Measurements from ENCODE around the gene SNX12.

The SNX12 gene

DNA sequence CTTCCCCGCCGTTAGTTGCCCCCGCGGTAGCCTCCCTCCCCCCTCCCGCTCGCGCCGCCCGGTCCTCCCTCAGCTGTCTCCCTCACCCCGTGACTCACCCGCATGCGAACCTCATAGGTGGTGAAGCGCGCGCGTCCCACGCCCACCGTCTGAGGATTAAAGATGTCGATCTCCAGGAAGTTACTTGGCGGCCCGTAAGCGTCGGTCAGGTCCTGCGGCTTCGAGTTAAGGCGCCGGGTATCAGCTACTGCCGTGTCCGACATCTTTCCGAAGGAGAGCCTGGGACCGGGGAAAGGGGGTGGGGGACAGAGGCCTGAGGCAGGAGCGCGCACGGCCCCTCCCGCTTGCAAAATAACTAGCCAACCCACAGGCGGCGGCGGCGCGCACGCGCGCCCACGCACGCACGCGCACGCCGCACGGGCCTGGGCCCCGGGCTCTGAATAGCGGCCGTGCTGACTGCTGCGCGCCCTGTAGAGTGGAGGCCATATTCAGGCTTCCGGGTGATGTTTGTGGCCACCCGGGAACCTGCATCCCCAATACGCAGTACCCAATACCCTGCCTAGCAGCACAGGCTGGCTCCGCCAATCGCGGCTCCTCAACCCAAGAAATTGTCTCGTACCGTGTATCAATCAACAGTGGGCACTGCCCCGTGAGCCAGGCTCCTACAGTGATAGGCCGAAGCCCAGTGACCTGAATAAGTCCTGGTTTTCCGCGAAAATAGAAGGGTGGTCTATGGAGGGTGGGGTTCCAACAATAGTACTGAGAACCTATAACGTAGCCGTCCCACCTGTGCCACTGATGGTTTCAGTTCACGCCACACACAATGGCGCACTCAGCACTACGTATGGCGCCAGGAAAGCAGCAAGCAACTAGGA is at the start of gene SNX12:
Gene SNX12 (minus strand): TSS at position 291 of the 875 bp plus-strand sequence. CDS start 28 bp downstream, at position 263.
- H3K4me3 ChIP-seq (ENCODE audit: low read depth, low read length) = peak within 1 kb of the TSS; percentile 69

DNA sequence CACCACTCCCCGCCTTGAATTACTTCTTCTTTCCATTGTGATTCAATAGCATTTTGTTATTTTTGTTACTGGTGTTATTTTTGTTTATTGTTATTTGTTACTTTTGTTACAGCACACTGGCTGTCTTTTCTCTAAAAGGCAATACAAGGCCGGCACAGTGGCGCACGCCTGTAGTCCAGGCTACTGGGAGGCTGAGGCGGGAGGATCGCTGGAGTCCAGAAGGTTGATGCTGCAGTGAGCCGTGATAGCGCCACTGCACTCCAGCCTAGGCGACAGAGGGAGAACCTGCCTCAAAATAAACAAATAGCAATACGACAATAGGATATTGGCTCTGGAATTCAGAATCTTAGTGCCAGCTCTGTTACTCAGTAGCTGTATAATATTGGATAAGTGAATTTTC is 49.2 kb upstream of the SNX12 start:
- no peak overlapping the region for H3K4me3 ChIP-seq (ENCODE audit: low read depth, low read length)

DNA sequence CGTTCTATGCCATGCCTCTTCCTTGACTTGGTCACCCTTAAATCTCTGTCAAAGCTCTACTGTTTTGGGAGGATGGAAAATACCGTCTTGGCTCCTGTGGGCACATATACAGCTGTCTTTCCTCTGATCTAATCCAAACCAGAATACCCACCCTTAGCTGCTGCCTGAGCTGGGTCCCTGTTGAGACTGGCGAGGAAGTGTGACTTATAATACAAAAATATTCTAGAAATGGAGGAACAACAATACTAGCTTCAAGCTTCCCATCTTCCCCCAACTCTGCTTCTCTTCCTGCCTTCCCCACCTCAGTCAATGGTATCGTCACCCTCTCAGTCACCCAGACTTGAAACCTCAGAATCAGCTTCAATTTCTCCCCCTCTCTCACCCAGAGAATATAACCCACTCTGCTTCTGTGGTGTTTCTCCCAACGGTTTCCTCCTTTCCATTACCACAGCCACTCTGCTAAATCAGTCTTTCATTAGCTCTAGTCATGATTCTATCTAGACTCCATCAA is 43.8 kb upstream of the SNX12 start:
- no peak overlapping the region for H3K4me3 ChIP-seq (ENCODE audit: low read depth, low read length)

DNA sequence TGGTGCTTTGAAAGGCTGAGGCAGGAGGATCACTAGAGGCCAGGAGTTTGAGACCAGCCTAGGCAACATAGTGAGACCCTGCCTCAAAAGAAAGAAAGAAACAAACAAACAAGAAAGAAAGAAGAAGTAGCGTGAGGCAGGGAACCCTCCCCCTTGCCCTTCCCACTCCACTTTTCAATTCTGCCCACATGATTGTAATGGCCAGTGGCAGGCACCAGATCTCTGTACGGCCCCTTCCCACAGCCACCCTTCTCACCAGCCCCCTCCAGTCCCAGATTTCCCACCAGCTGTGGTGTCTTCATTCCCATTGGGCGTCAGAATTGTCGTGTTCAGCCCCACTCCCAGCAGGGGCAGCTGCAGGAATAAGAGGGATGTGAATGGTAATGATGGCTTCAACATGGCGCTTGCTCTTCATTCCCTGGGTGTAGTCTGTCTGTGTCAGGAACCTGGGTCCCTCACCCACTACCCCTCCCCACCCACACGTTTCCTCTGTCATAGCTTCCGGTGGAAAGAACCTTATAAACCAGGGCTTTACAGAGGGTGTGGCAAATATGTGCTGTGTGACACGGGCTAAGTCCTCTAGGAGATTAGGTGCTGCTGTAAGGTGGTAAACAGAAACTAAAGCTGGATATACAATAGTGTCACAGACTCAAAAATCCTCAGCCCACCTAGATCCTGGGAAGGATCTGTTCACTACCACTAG is 43.2 kb upstream of the SNX12 start, which contains the start of gene IL2RG:
Gene IL2RG (minus strand): TSS at position 437 of the 703 bp plus-strand sequence. CDS start 38 bp downstream, at position 399.
- H3K4me3 ChIP-seq (ENCODE audit: low read depth, low read length) = no peak within 1 kb of the TSS

DNA sequence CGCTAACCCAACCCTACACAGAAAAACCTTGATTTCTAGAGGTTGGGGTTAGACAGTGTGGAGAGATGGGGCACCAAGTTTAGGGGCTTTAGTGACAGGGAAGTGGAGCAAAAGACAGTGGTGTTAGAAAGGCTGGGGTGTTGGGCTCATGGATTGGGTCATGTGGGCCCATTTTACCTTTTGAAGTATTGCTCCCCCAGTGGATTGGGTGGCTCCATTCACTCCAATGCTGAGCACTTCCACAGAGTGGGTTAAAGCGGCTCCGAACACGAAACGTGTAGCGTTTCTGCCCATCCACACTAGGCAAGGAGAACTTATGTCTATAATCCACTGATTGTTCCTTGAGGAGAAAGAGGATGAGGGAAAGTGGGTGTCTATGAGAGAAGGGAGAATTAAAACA is 40.9 kb upstream of the SNX12 start:
- H3K4me3 ChIP-seq (ENCODE audit: low read depth, low read length) = no peak overlapping the region

DNA sequence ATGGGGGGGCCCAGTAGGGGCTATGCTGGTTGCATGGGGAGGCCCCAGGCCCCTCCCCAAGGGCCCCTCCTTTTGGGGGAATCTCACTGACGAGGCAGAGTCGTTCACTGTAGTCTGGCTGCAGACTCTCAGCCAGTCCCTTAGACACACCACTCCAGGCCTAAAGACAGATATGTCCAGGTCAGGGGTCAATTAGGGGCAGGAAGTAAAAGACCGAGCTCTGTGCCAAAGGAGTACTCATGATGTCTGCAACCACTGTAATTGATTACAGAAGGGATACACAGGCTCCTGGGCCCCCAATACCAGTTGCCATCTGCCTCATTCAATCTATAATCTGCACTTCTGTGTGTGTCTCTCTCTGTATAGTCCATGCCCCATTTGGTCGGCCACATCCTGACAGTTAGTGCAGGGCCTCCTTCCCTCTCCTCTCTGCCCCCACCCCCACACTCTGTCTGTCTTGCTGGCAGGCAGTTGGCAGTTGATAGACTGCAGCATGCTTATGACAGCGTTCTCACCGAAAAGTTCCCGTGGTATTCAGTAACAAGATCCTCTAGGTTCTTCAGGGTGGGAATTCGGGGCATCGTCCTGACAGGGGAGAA is 39.7 kb upstream of the SNX12 start:
- no peak overlapping the region for H3K4me3 ChIP-seq (ENCODE audit: low read depth, low read length)

DNA sequence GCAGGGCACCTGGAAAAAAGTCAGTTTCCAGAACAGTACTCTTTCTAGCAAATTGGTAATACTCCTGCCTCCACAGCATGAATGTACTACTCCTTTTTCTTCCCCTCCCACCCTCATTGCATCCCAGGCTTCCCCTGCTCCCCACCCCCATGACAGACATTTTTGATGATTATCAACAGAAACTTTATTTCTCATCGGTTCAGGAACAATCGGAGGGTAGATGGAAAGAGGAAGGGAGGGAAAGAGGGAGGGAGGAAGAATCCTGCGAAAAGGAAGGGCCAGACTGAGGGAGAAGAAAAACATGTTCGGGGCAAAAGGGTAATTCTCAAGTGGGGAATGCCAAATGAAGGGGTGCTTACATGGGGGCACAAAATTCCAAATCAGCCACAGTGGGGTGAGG is 39.1 kb upstream of the SNX12 start:
- no peak overlapping the region for H3K4me3 ChIP-seq (ENCODE audit: low read depth, low read length)

DNA sequence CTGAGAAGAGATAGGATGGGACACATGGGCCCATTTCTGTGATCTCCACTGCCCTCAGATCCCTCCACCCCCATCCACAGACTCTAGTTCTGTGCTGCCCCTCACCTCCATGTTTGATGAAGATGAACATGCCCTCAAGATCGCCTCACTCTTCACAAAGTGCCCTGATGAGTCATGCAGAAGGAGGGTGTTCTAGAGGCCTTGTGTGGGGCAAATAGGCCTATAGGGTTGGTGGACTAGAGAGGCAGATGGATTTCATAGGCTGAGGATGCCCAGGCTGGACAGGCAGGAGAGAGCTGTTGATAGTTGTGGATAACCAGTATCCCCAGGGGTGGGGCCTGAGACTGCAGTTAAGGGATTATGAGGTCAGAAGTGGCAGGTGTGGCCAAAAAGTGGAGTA is 38.3 kb upstream of the SNX12 start, which contains the start of gene CXorf65:
Gene CXorf65 (minus strand): TSS at position 314 of the 400 bp plus-strand sequence. CDS start 184 bp downstream, at position 130.
- H3K4me3 ChIP-seq (ENCODE audit: low read depth, low read length) = no peak within 1 kb of the TSS

DNA sequence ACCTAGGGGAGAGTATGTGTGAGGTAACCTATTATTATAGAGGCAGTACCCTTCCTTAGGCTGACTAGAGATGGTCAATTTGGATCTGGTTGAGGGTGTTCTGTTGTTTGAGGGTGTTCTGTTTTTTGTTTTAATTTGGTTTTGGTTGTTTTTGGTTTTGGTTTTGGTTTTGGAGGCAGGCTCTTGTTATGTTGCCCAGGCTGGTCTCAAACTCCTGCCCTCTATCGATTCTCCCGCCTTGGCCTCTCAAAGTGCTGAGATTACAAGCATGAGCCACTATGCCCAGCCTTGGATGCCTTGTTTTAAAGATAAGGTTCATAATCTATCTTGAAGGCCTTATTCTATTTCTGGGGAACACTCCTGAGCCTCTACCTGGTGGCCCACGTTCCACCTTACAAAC is 37.5 kb upstream of the SNX12 start:
- no peak overlapping the region for H3K4me3 ChIP-seq (ENCODE audit: low read depth, low read length)

DNA sequence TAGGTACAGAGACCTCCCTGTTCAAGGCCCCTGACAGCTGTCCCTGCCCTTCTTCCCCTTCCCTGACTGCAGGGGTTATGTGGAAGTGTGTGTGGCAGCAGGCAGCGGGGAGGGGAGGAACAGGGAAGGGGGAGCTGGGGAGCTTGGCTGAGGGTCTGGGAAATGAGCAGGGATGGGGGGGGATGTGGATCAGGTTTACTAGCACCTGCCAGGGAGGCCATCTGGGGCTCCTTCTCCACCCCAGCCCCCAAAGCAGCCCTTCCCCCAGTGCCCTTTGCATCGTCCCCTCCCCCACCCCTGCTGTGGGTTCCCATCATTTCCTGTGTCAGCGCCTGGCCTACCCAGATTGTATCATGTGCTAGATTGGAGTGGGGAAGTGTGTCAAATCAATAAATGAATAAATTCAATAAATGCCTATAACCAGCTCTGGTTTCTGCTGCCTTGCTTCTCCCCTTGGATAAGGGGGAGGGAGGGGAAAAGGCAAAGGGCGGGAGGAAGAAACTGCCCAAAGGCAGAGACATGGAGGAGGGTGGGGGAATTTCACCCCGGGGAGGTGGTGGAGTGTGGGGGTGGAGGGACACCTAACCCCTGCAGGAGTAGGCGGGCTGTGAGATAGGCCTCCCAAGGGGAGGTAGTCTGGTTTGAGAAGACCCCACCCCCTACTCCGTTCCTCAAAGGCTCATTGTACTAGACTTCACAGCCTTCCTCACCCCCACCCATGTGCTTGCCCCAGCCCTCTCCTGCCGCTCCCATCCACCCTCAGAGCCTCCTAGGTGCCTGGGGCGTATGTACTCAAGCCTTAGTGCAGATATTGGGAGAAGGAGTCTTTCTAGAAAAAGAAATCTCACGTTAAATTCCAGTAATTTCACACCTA is 35.2 kb upstream of the SNX12 start:
- no peak overlapping the region for H3K4me3 ChIP-seq (ENCODE audit: low read depth, low read length)

DNA sequence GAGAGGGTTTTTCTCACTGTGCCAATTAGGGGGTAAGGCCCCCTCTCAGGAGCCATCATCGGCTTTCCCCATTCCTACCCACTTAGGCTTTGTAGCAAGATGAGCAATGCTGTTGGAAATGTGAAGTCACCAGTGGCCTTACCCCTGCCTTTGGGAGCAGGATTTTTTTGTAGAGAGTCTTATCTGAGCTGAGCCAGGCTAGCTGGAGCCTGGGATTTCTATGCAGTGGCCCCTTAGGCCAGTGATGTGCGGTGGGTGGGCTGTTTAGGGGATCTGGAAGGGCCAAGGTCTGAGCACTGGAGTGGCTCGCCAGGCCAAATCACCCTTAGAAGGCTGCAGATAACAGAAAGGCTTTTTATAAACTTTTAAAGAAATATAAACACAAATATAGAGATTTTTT is 34.2 kb upstream of the SNX12 start:
- no peak overlapping the region for H3K4me3 ChIP-seq (ENCODE audit: low read depth, low read length)

DNA sequence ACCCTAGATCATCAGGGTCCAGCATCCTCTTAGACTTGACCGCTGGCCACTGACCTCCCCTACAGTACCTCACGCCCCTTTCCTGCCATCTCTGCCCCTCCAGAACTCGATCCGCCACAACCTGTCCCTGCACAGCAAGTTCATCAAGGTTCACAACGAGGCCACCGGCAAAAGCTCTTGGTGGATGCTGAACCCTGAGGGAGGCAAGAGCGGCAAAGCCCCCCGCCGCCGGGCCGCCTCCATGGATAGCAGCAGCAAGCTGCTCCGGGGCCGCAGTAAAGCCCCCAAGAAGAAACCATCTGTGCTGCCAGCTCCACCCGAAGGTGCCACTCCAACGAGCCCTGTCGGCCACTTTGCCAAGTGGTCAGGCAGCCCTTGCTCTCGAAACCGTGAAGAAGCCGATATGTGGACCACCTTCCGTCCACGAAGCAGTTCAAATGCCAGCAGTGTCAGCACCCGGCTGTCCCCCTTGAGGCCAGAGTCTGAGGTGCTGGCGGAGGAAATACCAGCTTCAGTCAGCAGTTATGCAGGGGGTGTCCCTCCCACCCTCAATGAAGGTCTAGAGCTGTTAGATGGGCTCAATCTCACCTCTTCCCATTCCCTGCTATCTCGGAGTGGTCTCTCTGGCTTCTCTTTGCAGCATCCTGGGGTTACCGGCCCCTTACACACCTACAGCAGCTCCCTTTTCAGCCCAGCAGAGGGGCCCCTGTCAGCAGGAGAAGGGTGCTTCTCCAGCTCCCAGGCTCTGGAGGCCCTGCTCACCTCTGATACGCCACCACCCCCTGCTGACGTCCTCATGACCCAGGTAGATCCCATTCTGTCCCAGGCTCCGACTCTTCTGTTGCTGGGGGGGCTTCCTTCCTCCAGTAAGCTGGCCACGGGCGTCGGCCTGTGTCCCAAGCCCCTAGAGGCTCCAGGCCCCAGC is 32.7 kb upstream of the SNX12 start:
- H3K4me3 ChIP-seq (ENCODE audit: low read depth, low read length) = no peak overlapping the region

DNA sequence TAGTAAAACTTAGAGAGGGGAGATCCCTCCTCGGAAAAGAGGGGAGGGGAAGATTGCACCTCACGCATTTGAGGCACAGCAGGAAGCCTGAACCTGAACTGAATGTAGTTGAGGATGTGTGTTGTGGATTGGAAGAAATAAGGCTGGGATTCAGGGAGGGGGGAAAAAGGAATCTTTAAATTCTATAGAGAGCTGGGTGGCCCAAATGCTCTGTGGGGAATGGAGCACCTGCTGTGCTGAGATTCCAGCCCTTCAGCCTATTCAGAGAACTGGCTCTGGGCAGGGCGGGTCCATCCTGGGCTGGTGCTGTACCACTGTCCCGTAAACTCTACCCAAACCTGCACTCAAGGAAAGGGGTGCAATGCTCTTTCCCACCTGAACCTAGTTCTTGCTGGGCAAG is 31.6 kb upstream of the SNX12 start:
- H3K4me3 ChIP-seq (ENCODE audit: low read depth, low read length) = no peak overlapping the region

DNA sequence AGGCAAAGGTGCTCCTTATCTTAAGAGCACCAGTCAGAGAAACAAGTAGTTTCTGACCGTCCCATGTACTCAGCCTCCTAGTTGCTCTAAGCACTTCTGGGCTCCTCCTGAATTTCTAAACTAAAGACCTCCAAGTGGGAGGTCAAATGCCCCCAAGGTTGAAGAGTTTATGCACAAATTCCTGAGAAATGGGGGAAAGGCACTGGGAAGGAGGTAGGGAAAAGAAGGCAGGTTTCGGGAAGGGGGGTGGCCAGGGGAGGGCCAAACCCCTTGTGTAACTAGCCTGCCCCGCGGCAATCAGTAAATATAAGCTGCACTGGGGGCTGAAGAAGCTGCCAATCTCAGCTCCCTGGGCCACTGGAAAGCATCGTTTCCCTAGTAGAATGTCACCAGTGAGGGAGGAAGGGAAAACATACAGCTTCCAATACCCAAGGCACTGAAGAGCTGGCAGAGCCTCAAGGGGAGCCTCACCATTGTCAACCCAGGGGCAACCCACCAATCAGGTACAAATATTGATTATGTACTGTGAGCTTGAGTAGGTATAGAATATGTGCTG is 30.9 kb upstream of the SNX12 start:
- H3K4me3 ChIP-seq (ENCODE audit: low read depth, low read length) = no peak overlapping the region

DNA sequence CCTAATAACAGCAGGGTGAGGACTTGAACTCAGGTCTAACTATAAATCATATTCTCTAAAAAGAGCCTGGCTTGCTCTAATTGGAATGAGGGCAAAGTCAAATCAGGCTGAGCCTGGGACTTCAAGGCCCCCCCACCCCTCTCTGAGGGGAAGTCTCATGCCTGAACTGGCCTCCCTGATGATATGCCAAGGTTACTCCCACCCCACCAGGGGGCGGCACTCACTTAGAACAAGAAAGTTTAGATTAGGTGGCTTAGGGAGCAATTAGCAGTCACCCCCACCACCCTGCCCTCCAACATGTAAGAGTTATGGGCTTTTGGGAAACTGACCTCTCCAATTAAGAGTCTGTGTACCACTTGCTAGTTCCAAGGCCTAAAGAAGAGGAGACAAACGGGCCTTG is 30.2 kb upstream of the SNX12 start:
- no peak overlapping the region for H3K4me3 ChIP-seq (ENCODE audit: low read depth, low read length)

DNA sequence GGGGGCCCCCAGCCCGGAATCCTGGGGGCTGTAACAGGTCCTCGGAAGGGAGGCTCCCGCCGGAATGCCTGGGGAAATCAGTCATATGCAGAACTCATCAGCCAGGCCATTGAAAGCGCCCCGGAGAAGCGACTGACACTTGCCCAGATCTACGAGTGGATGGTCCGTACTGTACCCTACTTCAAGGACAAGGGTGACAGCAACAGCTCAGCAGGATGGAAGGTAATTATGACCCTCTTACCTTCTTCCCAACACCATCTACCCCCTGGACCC is 28.6 kb upstream of the SNX12 start:
- H3K4me3 ChIP-seq (ENCODE audit: low read depth, low read length) = peak overlapping the region; percentile 63

DNA sequence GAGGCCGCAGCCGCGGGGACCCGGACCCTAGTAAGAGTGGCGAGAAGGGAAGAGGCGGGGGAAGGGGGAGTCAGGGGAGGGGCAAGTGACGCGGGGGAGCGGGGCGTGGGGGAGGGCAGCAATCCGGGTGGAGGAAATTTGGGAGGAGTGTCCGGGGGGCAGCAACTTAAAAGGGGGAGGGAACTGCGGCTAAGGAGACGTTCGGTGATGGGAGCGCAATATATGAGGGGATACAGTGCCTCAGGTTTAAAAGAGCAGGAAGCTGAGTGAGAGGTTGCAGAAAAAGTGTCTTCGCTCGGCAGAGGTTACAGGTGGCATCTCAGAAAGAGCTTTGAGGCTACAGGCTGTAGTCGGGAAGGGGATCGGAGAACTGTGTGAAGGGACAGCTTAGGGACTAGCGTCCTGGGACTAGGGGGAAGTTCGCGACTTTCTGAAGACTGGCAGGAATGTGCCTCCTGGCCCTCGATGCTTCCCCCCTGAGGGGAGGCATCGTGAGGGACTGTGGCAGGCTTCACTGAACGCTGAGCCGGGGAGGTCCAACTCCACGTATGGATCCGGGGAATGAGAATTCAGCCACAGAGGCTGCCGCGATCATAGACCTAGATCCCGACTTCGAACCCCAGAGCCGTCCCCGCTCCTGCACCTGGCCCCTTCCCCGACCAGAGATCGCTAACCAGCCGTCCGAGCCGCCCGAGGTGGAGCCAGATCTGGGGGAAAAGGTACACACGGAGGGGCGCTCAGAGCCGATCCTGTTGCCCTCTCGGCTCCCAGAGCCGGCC is 28.0 kb upstream of the SNX12 start:
- peak overlapping the region; percentile 63 for H3K4me3 ChIP-seq (ENCODE audit: low read depth, low read length)

DNA sequence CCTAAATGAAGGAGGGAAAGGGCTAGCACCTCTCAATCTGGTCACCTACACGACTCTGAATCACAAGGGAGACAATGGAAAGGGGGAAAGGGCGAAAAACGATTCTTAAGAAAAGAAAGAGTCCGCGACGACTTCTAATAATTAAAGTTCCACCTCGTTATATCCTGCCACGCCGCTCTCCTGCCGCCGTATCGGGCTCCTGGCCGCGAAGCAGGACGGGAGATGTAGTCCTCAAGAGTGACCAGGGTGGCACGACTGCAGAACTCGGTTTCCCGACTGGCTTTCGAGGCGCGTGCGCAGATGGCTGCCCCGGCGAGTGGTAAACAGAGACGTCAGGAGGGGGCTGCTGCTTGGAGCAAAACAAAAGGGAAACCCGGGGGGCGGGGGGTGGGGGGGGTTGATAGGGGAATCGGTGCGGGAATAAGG is 27.4 kb upstream of the SNX12 start, which contains the start of gene FOXO4:
Gene FOXO4 (plus strand): TSS at position 297 of the 426 bp plus-strand sequence. CDS start 678 bp downstream, outside the sequence.
- H3K4me3 ChIP-seq (ENCODE audit: low read depth, low read length) = peak within 1 kb of the TSS; percentile 63
